ENCODE results near the gene CDH24.

Gene CDH24

DNA sequence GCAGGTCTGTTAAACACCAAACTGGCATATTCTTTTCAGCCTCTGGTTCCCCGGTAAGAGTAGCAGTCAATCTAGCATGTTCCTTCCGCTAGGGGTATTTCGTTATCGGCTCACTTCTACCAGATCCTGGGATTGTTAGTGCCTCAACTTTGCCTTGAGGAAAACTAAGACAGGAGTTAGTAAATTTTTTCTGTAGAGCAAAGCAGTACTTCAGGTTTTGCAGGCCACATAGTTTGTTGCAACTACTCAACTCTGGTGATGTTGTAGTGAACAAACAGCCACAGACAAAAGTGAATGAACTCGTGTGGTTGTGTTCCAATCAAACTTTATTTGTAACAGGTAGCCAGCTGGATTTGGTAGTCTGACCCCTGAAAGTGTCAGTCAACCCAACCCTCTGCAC is 6.3 kb upstream of the CDH24 start:
- TF ChIP-seq, protein P1, sequence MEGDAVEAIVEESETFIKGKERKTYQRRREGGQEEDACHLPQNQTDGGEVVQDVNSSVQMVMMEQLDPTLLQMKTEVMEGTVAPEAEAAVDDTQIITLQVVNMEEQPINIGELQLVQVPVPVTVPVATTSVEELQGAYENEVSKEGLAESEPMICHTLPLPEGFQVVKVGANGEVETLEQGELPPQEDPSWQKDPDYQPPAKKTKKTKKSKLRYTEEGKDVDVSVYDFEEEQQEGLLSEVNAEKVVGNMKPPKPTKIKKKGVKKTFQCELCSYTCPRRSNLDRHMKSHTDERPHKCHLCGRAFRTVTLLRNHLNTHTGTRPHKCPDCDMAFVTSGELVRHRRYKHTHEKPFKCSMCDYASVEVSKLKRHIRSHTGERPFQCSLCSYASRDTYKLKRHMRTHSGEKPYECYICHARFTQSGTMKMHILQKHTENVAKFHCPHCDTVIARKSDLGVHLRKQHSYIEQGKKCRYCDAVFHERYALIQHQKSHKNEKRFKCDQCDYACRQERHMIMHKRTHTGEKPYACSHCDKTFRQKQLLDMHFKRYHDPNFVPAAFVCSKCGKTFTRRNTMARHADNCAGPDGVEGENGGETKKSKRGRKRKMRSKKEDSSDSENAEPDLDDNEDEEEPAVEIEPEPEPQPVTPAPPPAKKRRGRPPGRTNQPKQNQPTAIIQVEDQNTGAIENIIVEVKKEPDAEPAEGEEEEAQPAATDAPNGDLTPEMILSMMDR (IDR thresholded peaks at IDR 0.05; ENCODE audit: insufficient read depth, low read length, missing control alignments), result no peak
- no peak overlapping the region for H3K4me3 ChIP-seq (ENCODE audit: low read depth, low read length)
- CTCF ChIA-PET, result interaction anchor here (1.0 to 31.7 kb wide), 8 partner anchors 15 to 507 kb away, joined by 3 to 1423 read pairs (median 22); partner anchors contain the start of gene AJUBA
- no peak for DNase-seq (ENCODE audit: low read depth, low spot score)
- POLR2A ChIA-PET, result interaction anchor here (1.1 kb wide), 1 partner anchor 32 kb away, joined by 3 read pairs; the partner anchor contains the start of genes ACIN1 and C14orf119

GRCh38 chr14:23062002-23062401 is 4.7 kb upstream of the CDH24 start:
- ChIA-PET CTCF (interaction anchor here (0.7 to 31.7 kb wide), 17 partner anchors 8 to 506 kb away, joined by 3 to 1423 read pairs (median 5); partner anchors contain the start of genes AJUBA and PRMT5), POLR2A (interaction anchor here (0.6 to 2.0 kb wide), 6 partner anchors 9 to 79 kb away, joined by 3 to 10 read pairs (median 6); partner anchors contain the start of genes ACIN1, AJUBA and C14orf119)
- TF ChIP-seq, protein P1 (IDR thresholded peaks at IDR 0.05; ENCODE audit: insufficient read depth, low read length, missing control alignments), result no peak
- DNase-seq (ENCODE audit: low read depth, low spot score), result peak; percentile 78
- H3K4me3 ChIP-seq (ENCODE audit: low read depth, low read length), result no peak overlapping the region

DNA sequence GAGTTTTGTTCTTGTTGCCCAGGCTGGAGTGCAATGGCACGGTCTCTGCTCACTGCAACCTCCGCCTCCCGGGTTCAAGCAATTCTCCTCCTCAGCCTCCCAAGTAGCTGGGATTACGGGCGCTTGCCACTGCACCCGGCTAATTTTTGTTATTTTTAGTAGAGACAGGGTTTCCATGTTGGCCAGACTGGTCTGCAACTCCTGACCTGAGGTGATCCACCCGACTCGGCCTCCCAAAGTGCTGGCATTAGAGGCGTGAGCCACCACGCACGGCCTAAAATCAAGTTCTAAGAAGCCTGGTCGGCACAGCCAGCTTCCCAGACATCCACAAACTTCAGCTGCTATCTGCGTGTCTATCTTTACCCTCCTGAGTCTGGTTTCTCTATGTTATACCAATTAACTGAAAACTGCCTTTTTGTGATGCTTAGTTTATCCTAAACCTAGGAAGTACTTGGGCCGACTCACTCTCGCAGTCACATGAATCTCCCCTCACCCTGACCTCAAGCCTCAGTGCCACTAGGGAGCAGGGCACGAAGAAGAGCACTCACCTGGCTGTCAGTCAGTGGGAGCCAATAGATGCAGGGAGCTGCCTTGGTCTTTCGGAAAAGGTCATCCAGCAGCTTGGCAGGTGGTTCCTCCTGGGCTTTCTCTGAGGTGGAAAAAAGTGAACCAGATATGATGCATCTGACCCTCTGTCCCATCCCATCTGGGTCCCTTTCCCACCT is 3.4 kb upstream of the CDH24 start:
- no peak overlapping the region for H3K4me3 ChIP-seq (ENCODE audit: low read depth, low read length)
- POLR2A ChIA-PET, result interaction anchor here (0.9 kb wide), 1 partner anchor 8 kb away, joined by 4 read pairs; no protein-coding TSS in a partner anchor
- CTCF ChIA-PET, result interaction anchor here (0.6 to 31.7 kb wide), 16 partner anchors 7 to 672 kb away, joined by 3 to 1423 read pairs (median 16); partner anchors contain the start of genes AJUBA, HAUS4 and PRMT5
- no peak for DNase-seq (ENCODE audit: low read depth, low spot score)
- TF ChIP-seq, protein P1 (IDR thresholded peaks at IDR 0.05; ENCODE audit: insufficient read depth, low read length, missing control alignments), result no peak

DNA sequence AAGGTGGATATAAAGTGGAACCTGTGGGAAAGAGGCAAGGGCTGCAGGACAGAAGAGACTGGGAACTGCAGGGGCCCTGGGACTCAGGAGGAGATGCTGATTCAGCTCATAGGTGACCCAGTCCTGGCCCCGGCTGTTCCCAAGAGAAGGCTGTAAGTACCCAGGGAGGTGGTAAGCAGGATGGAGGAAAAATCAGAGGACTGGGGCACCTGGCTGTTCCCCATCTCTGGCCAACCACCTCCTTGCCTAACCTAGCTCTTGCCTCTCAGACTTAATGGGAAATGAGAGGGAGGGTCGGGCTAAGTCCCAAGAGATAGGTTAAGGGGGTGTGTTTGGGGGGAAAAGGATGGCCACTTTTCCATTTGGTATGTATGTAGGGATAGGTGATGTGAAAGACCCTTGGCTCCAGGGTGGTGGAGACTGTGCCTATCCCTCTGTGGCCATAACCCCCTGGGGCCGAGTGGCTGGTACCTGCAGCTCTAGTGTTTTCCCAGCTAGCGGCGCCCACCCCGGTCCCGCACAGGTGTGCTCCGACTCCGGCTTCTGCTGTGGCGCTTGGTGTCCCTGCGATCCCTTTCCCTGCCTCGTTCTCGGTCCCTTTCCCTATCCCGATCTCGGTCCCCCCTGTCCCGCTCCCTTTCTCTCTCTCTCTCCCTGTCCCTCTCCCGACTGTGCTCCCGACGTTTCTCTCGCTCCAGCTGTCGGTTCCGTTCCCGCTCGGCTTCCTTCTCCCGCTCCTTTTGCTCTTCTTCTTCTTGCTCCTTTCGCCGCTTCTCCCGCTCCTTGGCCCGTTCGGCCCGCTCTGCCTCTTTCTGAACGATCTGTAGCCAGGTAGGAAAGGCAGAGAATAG is 1.6 kb upstream of the CDH24 start:
- no peak for DNase-seq (ENCODE audit: low read depth, low spot score)
- ChIA-PET POLR2A (interaction anchor here (0.6 to 1.5 kb wide), 9 partner anchors 36 to 145 kb away, joined by 3 to 9 read pairs (median 5); partner anchors contain the start of genes ACIN1, AJUBA, C14orf119 and PRMT5), CTCF (interaction anchor here (0.8 to 31.7 kb wide), 33 partner anchors 7 to 1079 kb away, joined by 3 to 1423 read pairs (median 5); partner anchors contain the start of genes ACIN1, AJUBA, C14orf119 and HAUS4)
- H3K4me3 ChIP-seq (ENCODE audit: low read depth, low read length), result no peak overlapping the region
- TF ChIP-seq, protein P1 (IDR thresholded peaks at IDR 0.05; ENCODE audit: insufficient read depth, low read length, missing control alignments), result no peak

GRCh38 chr14:23057757-23058653 is 685 bp upstream of the CDH24 start:
- peak overlapping the region; percentile 60 for H3K4me3 ChIP-seq (ENCODE audit: low read depth, low read length)
- TF ChIP-seq, protein P1 (IDR thresholded peaks at IDR 0.05; ENCODE audit: insufficient read depth, low read length, missing control alignments), result peak; percentile 94
- DNase-seq (ENCODE audit: low read depth, low spot score), result no peak
- POLR2A ChIA-PET, result interaction anchor here (0.6 to 1.5 kb wide), 12 partner anchors 11 to 144 kb away, joined by 3 to 9 read pairs (median 4); partner anchors contain the start of genes ACIN1, AJUBA, C14orf119 and PRMT5
- CTCF ChIA-PET, result interaction anchor here (0.6 to 31.7 kb wide), 36 partner anchors 8 to 502 kb away, joined by 3 to 1423 read pairs (median 5); partner anchors contain the start of genes ACIN1, AJUBA, C14orf119 and HAUS4
